Left lobe of liver (tissue), 2 donors: ENCODE measurements around the gene AFDN. TPM values are rescaled to one million over a fixed set of nuclear protein-coding genes. Genes with fewer than 3 reads are reported as not detected.

Source experiments
- ATAC-seq: fragments of 200-7000 bp; cut with Tn5 transposase; one replicate; pipeline ENCODE4 v1.9.1; 2020; ENCODE audit warnings: mild to moderate bottlenecking, moderate library complexity
- DNase-seq: peaks from one replicate; pipeline ENCODE4 v3.0.0-alpha.2; 2020; ENCODE audit warnings: low spot score
- total RNA-seq: library from RNA; stranded (reverse); gene quantifications from one replicate; pipeline ENCODE4 v1.2.1, GENCODE V29; 2021
- donor health status: DM: no; HTN: no; CAD: no; lungs with moderate emphysema.
- donor health status: DM: no; HTN: yes; CAD: no.

Gene AFDN
- total RNA-seq, 1 donor from 2014 or later: 92.5 TPM

GRCh38 chr6:167947716-167948115 is 121.0 kb downstream of the AFDN start:
- ATAC-seq (no peak), DNase-seq (no peak)

GRCh38 chr6:167948716-167949115 is 122.0 kb downstream of the AFDN start:
- ATAC-seq: no peak
- no peak for DNase-seq

DNA sequence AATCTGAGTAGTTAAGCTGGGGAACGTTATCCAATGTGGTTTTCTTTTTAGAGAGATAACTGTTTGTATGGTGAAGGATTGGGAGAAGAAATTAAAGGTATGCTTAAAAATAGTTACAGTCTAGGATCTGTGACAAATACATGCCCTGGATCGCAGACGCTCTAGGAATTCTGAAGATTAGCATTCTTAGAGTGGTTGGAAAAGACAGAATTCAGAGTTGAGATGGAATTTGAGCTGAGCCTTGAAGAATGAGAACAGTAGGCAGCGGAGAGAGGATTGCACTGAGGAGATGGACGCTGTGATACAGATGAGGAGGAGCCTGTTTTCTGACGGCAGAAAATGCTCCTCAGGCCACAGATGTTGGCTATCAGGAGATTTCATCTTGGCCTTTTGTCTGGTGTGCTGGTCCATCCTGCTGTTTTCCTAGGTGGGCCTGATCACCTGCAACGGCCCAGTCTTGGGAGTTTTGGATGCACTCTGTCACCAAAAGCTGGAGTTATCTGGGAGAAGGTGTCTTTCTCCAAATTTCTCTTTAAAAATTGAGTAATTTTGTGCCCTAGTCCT is 122.5 kb downstream of the AFDN start:
- ATAC-seq (no peak), DNase-seq (no peak)

DNA sequence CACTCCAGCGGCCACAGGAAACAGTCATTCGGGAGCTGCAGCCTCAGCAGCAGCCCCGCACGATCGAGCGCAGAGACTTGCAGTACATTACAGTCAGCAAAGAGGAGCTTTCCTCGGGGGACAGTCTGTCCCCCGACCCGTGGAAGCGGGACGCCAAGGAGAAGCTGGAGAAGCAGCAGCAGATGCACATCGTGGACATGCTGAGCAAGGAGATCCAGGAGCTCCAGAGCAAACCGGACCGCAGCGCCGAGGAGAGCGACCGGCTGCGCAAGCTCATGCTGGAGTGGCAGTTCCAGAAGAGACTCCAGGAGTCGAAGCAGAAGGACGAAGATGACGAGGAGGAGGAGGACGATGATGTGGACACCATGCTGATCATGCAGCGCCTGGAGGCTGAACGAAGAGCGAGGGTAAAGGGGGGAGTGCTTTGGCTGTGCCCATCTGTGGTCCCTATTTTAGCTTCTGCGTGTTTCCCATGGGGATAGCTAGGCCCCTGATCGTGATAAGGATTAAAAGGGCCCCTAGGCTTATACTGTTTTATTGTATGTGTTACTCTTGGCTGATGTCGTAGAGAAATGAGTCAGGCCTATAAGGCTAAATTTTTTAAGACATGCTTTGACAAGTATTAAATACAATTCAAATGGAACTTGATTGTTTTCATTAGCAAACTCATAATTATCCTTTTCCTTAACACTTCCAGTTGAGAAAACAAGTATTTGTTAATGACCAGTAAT is 125.2 kb downstream of the AFDN start:
- no peak for DNase-seq
- ATAC-seq: no peak

DNA sequence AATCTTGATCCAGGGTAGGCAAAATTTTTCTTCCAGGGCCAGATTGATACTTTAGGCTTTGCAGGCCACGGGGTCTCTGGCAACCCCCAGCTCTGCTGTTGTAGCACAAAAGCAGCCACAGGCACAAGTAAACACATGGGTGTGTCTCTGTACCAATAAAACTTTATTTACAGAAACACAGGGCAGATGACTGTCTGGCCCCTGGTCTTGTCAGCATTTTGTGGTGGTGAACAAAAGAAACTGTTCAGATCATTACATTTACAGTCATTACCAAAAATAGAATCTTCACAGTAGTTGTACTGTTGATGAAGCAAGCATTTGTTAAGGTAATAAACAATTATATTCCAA is 125.8 kb downstream of the AFDN start:
- DNase-seq (no peak), ATAC-seq (no peak)

DNA sequence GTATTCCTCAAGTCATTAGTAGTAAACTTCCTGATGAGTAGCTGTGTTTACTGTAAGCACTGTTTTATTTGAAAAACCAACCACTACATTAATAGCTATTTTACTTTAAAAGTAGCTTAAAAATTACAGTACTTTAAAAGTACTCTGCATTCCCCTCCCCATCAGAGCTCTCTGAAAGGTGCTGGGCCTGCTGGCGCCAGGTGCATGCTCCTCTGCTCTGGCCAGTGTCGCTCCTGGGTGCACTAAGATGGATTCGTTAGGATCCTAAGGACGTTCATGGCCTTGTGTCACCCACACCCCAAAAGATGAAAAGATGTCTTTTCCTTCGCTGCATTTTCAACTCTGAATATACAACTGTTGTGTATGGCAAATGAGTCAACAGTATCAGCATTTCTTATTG is 126.8 kb downstream of the AFDN start:
- ATAC-seq (no peak), DNase-seq (no peak)

DNA sequence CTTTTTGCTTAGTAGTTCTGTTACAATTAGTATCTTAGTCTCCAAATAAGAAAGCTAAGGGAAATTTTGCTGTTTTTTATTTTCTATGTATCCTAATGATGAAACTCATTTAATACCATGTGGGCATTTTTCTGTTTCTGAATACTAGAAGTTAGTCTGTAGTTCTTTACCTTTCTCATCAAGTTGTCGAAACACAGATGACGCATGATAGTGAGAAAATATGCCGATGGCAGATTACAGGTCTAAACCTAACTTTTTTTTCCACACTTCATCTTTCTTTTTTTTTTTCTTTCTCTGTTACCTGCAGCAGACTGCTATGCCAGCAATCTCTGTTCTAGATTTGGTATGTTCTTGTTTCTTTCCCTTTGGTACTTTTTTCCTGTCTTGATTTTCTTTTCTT is 127.4 kb downstream of the AFDN start:
- no peak for ATAC-seq

DNA sequence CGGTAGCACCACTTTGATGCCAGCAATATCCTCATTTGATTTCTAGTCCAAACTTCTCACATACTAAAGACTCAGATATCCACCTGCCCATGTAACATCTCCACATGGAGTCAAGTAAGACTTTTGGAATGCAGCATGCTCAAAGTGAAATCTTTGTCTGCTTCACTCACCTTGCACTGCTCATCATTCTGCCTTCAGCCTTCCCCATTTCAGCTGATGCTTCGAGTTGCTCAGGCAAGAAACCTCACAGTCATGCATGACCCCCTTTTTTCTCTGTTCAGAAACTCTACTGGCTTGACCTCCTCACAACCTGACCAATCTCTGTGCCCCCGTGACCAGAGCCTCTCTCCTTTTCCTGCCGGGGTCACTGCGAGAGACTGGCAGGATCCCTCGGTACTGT is 129.8 kb downstream of the AFDN start:
- DNase-seq (no peak), ATAC-seq (no peak)

More for the DNA sequence above, 127.4 kb downstream of the AFDN start:
- DNase-seq: no peak

DNA sequence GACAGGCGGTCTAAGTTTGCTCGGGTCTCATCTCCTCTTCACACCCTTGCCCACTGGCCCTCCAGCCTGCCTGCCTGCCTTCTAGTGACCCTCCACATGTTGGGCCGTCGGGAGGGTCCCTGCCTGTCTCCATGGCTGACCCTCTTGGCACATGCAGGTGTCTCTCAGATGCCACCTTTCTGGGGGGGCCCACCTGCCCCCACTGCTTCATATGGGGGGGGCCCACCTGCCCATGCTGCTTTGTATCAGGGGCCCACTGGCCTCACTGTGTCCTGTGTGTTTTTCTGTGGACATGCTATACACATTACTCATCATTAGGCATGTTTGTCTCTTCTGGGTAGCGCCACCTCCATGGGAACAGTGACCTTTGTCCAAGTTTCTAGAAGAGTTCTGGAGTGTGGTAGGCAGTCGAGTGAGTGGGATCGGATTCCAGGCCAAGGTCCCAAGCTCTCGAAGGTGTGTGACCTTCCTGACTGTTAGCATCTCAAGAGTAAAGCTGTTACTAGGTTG is 130.3 kb downstream of the AFDN start:
- peak; percentile 40 for ATAC-seq
- no peak for DNase-seq

DNA sequence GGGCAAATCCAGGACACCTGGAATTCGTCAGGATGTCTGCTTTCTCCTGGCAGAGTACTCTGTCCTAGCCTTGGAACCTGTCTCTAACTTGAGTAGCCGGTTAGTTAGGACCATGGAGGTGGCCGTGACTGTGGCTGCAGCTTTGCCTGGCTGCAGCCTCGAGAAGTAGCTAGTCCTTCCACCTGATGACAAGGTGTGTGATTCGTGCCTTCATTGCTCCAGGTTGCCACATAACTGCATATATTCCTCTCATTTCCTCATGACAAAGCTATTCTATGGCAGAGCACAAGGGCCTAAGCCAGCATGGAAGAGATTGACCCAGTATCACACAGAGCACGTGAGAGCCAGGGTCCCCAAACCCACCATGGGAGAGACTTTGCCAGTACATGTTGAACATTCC is 130.9 kb downstream of the AFDN start:
- DNase-seq: no peak
- no peak for ATAC-seq

DNA sequence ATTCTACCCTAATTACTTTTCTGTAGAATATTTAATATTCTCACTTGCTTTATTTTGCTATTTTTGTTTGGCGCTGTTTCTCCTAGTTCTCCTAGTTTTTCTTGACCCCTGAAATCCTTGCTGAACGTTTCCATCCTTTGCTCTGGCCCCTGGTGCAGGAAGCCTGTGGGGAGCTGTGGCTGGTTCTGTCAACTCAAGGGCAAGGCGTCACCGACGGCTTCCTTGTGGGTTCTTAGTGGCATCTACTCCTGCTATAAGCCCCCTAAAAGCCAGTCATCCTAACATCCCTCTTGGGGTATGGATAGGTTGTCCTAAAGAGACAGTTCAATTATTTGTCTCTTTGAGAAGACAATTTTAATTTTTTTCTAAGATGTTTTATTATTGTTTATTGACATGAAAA is 133.9 kb downstream of the AFDN start:
- no peak for DNase-seq
- no peak for ATAC-seq

DNA sequence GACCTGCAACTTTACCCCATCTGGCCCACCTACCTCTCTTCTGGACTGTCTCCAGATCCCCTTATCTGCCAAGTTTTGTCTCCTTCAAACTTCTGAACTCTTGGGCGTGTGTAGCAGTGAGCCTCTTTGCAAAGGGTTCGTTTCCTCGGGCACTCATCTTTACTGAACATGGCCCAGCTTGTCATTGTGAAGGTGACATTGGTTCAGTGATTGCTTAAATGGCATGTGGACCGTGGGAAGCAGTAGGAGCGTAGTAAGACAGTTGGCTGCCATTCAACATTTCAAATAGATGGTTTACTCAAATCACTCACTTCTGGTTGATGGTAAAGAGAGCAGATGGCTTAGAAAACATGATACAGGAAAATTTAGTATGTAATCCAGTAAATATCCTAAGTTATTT is 136.0 kb downstream of the AFDN start:
- DNase-seq (no peak), ATAC-seq (peak; percentile 5)

- DNase-seq (peak; percentile 78), ATAC-seq (peak; percentile 60)
These were observed 136.9 kb downstream of the AFDN start for GRCh38 chr6:167963589-167964057.

GRCh38 chr6:167965592-167966539 is 139.2 kb downstream of the AFDN start:
- ATAC-seq (peak; percentile 75), DNase-seq (peak; percentile 82)

DNA sequence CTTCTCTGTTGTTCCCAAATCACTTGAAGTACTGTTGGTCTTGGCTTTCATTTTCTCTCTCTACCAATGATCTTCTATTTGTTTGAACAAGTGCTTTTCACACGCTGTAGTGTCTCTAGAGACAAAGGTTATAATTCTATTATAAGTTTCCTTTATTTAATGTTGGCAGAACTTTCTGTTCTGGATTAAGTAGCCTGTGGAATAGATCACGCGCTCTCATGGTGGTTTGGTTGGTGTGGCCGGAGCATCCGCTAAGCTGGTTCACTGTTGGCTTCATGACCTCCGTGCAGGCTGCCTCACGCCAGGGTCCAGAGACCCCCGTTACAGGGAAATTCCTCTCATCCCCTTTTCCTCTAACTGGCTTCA is 139.8 kb downstream of the AFDN start:
- no peak for DNase-seq
- ATAC-seq: peak; percentile 8

DNA sequence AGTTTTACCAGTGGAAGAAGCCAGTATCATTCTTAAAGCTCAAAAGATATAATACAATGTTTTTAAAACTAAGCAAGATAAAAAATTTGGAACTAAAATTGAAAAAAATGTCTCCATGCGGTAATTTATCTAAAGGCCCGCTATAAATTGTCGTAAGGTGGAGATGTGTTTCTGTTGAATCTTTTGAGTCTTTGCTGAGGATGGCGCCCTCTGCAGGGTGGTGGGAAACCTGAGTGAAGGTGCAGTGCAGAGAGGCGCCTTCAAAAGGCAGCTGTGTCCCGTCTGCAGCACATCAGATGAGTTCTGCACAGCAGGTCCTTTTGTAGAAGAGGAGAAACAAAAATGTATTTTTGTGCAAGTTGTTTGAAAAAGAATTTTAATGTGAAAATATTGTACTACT is 141.4 kb downstream of the AFDN start:
- no peak for DNase-seq
- no peak for ATAC-seq

- no peak for DNase-seq
- no peak for ATAC-seq
These were observed 143.5 kb downstream of the AFDN start for GRCh38 chr6:167970230-167970629.

DNA sequence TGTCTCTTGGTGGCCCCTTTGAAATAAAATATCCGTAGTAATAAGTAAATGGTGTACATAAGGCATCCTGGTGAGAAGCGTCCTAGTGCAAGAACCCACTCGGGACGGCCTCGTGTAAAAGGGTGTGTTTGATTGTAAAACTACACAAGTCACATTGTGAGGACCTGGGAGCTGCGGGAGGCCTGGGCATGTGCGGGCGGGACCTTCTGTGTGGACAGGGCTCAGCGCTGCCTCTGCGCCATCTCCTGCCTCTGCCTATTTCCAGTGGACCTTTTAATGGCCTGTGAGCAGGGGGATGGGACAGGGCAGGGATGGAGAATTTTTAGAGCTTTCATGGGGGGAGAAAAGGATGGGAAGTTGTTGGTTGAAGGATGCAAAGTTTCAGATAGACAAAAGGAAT is 145.5 kb downstream of the AFDN start:
- ATAC-seq (no peak), DNase-seq (no peak)

GRCh38 chr6:167973148-167973885 is 146.6 kb downstream of the AFDN start:
- DNase-seq (no peak), ATAC-seq (no peak)

DNA sequence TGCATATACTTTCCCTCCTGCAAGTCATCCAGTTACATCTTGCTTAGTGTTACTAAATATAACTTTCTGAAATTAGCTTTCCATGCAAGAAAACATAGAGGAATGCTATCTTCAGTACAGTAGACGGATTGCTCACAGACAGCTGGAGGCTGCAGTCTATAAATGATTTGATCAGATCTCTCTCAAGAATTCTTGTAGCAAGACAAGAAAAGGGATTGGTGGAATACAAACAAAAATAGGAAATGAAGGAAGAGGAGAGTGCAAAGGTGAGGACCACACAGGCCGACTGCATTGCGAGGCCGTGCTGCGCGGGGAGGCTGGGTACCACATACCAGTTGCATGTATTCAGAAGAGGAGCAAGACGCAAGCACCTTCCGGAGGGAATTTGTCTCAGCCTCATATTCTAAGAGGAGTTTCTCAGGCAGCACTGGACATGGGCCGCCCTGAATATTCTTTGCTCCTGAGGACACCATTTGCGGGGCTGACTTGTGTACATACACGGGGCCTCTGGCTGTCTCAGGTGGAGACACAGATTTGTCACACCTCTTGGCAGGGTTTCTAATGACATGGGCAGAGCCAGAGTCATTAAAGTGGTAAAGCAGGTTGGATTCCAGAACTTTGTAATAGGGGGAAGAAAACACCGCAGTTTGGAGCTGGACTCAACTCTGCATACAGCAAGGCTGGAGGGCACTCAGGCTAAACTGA is 148.1 kb downstream of the AFDN start:
- no peak for DNase-seq
- peak; percentile 68 for ATAC-seq
